Omental fat pad (tissue), 4 donors: ENCODE results near the gene DPH2. TPM values are rescaled to one million over a fixed set of nuclear protein-coding genes. Genes with fewer than 3 reads are reported as not detected.

Source experiments
- ATAC-seq: fragments of 150-250 bp; one replicate; pipeline ENCODE4 v1.9.1; 2016; ENCODE audit warnings: mild to moderate bottlenecking, moderate library complexity; ENCODE audit not compliant: low FRiP score
- DNase-seq: peaks from one replicate; pipeline ENCODE4 v3.0.0-alpha.2; 2019; ENCODE audit warnings: low spot score
- total RNA-seq, 4 donors: library from RNA; depleted of rRNA; stranded (reverse); fragments of >200 nt; gene quantifications; one replicate each; pipeline ENCODE4 v1.1.0, GENCODE V29; 2016
- TF ChIP-seq, protein P1 (sequence below), 3 donors: fragments of 450-650 bp; IDR thresholded peaks; one replicate each; pipeline ENCODE4 v1.5.1; 2016 to 2017; ENCODE audit warnings: antibody characterized with exemption in 3 of 3, mild to moderate bottlenecking in 3 of 3, moderate library complexity in 2 of 3

Gene DPH2
- total RNA-seq, 4 donors from 2014 or later: 18.1 to 67.5 (median 23.1) TPM

DNA sequence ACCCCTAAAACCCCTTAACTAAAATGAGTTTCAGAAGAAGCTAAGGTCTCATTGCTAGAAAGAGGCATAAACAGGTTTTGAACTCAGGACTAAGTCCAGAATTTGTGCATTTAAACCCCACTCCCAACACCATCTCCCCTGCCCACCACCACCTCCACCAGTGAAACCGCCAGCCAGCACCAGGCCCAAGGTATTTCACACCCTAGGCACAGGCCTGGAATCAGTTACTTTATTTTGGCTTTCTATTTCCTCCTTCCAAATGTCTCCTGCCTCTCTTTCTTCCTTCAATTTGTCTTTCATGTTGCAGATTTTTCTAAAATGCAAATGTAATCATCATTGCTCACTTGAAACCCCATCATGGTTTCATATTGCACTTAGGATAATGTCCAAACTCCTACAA lies 24.9 kb upstream of the DPH2 start:
- DNase-seq (no peak), ATAC-seq (no peak)
- TF ChIP-seq, protein P1, sequence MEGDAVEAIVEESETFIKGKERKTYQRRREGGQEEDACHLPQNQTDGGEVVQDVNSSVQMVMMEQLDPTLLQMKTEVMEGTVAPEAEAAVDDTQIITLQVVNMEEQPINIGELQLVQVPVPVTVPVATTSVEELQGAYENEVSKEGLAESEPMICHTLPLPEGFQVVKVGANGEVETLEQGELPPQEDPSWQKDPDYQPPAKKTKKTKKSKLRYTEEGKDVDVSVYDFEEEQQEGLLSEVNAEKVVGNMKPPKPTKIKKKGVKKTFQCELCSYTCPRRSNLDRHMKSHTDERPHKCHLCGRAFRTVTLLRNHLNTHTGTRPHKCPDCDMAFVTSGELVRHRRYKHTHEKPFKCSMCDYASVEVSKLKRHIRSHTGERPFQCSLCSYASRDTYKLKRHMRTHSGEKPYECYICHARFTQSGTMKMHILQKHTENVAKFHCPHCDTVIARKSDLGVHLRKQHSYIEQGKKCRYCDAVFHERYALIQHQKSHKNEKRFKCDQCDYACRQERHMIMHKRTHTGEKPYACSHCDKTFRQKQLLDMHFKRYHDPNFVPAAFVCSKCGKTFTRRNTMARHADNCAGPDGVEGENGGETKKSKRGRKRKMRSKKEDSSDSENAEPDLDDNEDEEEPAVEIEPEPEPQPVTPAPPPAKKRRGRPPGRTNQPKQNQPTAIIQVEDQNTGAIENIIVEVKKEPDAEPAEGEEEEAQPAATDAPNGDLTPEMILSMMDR (IDR thresholded peaks at IDR 0.05): no peak

DNA sequence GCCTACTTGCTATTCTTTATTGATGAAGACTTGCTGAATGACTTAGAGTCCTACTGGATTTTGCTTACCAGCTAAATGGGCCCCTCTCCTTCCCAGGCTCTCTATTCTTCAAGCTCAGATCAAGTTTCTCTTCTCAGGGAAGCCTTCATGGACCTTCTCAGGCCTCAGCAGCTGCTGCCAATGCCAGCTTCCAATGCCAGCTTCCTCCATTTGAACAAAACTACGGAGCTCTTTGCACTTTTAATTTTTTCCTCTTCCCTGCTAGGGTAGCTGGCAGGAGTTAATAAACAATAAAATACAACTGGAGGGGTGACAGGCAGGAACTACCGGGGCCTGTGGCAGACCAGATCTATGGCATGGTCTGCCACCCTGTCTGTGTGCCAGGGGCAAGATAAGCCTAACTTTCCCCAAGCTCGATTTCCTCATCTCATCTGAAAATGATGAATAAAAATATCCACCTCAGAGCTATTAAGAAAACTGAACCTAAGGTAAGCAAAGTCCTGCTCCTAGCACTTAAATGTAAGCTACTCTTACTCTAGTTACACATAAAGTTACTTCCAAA lies 24.1 kb upstream of the DPH2 start:
- DNase-seq (no peak), ATAC-seq (no peak)
- TF ChIP-seq, protein P1 (IDR thresholded peaks at IDR 0.05): no peak

DNA sequence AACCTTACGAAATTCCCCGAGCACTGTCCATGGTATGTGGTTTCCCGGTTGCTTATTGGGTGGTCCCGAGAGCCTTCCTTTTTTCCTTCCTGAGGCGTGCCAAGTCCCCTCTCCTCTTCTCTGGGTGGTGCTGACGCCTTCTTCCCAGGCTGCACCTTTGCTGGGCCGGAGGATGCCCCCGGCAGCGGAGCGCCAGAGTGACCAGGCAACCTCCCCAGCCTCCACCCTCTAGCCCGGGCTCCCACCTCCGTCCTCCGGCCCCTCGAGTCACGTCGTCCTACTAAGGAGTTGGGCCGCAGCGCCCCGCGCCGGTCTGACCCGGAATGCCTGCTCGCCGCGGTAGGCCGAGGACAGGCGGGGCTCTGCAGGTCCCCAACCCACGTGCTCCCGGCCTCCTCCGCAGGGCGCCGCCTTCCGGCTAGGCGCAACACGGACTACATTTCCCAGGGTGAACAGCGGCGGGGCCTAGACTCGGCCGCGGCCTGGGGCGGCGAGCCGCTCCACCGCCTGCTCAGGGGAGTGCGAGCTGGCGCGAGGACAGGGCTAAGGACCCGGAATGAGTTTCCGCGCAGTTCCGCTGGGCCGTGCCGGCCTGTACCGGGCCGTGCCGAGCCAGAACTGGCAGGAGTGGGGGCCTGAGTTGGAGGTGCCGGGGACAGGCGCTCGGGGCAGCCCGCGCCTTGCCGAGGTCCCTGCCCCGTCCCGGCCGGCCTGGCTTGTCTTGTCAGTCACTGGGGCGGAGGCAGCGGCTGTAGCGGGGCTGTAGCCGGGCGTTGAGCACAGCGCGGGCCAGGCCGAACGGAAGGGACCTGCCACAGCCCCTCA lies 23.4 kb upstream of the DPH2 start, which contains the start of gene IPO13:
Gene IPO13 (plus strand): TSS at position 715 of the 825 bp plus-strand sequence. CDS start 651 bp downstream, outside the sequence.
- ATAC-seq: peak; percentile 99
- TF ChIP-seq, protein P1 (IDR thresholded peaks at IDR 0.05): peak in 2 of 3 donors; percentile 36 to 77

DNA sequence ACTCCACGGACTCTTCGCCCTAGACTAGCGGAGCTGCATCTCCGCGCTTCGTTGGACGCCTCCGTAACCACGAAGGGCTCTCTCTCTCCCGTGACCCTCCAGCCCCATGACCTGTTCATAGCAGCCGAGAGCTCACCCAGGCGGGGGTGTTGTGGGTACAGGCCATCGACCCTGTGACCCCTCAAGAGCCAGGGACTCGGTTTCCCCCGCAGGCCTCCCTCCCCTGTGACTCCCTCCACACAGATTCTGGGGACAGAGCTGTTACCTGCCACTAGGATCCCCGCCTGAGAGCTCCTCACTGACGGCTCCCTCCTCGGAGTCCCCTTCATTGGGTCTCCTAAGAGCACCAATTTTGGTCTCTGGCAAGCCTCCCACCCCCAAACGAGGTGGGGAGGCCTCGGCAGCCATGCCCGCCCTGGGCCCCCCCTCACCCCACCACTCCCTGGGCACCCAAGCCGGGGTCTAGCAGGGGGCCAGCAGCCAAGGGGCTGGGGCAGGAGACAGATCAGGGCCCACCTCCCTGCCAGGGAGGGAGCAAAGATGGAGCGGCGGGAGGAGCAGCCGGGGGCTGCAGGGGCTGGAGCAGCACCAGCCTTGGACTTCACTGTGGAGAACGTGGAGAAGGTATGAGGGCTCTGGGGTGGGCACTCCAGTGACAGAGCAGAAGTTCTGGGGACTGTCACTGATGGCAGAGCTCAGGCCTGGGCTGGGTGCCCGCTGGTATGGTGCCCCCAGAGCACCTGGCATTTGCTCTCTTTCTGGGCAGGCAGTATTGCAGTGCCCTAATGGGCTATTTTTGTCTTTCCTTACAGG lies 22.5 kb upstream of the DPH2 start:
- TF ChIP-seq, protein P1 (IDR thresholded peaks at IDR 0.05): no peak
- DNase-seq (no peak), ATAC-seq (peak; percentile 0)

More for the DNA sequence above, 23.4 kb upstream of the DPH2 start, which contains the start of gene IPO13:
- peak; percentile 77 for DNase-seq

DNA sequence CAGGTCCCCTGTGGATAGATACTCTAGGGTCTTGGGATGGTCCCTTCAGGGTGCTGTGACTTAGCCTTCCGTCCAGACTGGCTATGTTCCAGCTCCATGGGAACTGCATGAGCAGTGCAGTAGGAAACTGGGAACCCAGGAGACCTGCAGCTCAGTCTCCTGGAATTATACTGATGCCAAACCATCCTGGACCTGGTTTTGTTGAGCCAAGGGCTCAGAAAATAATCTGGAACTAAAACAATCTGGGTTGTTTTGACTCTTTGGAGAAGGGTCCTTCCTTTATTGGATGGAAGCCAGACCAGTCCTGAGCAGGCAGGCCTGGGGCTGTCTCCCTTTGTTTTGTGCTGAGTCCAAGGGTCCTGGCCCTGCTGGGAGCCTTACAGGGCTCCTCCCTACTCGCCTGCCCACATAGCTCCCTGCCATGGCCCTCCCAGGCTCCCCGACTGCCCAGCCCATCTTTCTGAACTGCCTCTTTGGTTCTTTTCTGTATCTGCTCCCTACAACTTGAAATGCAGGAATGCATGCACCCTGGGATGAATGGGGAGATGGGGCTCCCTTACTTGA lies 21.9 kb upstream of the DPH2 start:
- DNase-seq (no peak), ATAC-seq (no peak)
- TF ChIP-seq, protein P1 (IDR thresholded peaks at IDR 0.05): no peak

DNA sequence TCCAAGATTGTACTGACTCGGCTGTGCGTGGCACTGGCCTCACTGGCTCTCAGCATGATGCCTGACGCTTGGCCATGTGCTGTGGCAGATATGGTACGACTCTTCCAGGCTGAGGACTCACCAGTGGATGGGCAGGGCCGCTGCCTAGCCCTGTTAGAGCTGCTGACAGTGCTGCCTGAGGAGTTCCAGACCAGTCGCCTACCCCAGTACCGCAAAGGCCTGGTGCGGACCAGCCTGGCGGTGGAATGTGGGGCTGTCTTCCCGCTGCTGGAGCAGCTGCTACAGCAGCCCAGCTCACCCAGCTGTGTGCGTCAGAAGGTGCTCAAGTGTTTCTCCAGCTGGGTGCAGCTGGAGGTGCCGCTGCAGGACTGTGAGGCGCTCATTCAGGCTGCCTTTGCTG lies 20.1 kb upstream of the DPH2 start:
- ATAC-seq: no peak
- DNase-seq: no peak

More for the DNA sequence above, 20.1 kb upstream of the DPH2 start:
- TF ChIP-seq, protein P1 (IDR thresholded peaks at IDR 0.05): no peak
